GM19452 (cell line): ENCODE measurements around the gene KLF15.

Source experiments
- ATAC-seq: cut with Tn5 transposase; IDR thresholded peaks from one replicate; pipeline ENCODE4 v1.9.1; 2021; ENCODE audit not compliant: unreplicated experiment

The KLF15 gene

DNA sequence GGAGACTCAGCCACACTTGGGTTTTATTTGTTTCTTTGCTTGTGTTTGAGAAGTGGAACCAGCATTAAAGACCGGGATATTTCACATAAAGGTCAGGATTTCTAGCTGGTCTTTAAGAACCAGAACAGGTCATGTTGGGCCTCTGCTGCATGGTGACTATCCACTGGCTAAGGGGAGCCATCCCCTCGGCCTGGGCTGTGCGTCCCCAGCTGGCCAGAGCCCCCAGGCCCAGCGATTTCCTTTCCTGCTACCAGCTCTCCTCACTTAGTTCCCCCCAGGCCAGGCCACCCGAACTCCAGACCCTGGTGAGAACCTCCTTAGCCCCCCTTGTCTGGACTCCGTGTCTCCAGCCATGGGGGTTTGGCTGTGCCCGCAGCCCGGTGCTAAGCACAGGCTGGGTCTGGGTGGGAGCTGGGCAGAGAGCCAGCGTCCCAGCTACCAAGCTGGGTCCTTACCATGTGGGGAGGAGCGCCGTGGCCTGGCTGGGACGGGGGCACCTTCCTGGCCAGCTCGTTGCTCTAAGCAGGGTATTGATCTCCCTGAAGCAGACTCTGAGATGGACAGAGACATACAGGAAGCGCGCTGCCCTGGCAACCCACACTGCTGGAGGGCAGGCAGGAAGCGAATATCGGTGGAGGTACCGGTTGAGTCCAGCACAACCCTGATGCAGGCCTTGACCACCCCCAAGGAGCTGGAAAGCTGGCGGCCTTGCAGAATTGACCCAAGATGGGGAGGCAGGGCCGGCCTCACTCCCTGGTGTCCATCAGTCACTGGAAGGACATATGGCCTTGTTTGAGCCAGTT lies 49.4 kb downstream of the KLF15 start:
- ATAC-seq, result no peak

DNA sequence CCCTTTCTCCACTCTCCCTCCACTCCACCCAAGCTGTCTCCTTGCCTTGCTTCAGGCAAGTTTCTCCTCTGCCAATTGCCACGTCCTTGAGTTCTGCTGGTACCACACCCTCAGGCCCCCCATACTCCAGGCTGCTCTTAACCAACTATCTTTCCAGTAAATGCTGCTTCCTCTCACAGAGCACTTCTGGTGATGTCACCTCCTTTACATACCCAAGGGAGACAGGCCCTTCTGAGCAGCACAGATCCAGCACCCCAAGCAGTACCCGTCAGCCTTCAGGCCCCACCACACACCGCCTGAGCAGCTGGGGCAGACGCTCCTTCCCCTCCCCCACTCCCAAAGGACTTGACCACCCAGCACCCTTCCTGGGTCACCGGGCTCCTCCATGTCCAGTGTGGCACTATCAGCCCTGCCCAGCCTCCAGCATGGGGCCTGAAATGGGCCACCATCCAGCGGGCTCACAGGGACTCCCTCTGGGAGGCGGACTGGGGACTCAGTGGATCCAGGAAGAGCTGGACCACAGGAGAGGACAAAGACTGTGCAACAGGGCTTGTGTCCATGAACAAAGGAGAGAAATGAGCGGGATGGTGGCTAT lies 50.2 kb downstream of the KLF15 start:
- ATAC-seq, result no peak

DNA sequence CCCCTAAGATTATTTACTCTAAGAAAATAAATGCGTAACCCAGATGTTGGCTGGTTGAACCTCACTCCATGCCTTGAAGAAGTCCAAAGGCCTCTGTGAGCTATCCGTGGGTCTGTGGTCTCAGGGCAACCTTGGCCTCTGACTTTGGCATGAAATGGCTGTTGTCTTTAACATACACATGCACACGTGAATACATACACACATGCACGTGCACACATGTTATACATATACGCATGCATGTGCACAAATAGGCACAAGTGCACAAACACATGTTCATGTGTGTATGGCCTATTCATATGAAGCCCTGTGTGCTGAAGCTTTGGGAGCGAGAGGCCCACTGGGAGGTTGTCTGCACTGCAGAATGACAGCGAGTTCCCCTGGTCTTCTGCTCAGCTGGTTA lies 50.8 kb downstream of the KLF15 start:
- no peak for ATAC-seq

DNA sequence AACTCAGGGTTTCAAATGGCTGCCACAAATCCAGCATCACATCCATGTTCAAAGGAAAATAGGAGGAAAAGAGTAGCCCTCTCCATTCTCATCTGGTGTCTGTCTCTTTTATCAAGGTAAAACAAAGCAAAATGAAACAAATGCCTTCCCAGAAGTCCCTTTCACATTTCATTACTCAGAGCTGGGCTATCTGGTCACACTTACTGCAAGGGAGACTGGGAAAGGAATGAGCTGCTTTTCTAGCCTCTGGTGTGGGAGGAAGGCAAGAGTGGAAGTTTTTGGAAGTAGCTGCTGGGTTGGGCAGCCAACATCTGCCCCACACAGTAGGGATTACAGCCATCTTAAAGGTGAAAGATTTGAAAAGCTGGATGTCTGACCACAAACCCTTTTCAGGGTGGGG lies 51.8 kb downstream of the KLF15 start:
- no peak for ATAC-seq

DNA sequence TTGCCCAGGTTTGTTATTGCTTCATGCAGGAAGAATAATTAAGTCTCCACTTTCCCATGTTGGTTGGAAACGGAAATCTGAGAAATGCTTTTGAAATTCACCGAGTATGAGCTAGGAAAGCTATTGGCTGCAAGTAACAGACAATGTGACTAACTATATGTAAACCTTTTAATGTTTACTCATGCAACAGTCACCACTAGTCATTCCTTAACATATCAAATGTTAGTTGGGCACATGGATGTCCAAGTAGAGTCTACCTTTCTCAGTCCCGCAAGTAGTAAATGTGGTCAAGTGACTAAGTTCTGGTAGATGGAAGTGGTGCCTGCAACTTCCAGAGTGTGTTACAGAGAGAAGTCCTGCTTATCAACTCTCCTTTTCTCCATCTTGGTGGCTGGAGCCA lies 52.5 kb downstream of the KLF15 start:
- ATAC-seq, result no peak

DNA sequence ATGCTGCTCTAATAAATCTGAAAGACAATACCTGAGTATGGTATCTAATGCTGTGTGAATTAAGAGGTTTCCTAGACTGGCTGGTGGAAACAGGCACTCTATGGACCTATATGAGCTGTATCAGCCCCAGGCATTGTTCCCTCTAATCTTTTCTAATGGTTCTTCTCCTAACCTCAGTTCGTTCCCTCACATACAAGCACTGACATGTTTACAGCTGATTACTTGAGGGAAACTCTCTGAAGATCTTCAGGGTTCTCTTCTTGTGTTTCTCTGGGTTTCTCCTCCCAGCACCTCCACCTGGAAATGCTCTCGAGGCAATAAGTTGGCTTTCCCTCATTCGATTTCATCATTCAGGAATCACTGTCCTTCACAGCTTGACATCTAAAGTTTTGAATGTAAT lies 52.9 kb downstream of the KLF15 start:
- ATAC-seq, result no peak

DNA sequence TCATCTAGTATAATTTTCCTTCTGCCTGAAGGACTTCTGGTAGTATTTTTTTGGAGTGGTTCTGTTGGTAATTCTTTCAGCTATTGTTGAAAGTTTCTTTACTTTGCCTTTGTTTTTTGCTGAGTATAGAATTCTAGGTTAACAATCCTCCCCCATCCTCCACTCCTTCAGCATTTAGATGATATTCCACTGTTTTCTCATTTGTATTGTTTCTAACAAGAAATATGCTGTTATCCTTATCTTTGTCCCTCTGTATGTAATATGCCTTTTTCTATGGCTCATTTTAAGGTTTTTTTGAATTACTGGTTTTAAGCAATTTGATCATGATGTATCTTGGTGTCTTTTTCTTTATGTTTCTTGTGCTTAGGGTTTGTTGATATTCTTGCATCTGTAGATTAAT lies 53.9 kb downstream of the KLF15 start:
- no peak for ATAC-seq

DNA sequence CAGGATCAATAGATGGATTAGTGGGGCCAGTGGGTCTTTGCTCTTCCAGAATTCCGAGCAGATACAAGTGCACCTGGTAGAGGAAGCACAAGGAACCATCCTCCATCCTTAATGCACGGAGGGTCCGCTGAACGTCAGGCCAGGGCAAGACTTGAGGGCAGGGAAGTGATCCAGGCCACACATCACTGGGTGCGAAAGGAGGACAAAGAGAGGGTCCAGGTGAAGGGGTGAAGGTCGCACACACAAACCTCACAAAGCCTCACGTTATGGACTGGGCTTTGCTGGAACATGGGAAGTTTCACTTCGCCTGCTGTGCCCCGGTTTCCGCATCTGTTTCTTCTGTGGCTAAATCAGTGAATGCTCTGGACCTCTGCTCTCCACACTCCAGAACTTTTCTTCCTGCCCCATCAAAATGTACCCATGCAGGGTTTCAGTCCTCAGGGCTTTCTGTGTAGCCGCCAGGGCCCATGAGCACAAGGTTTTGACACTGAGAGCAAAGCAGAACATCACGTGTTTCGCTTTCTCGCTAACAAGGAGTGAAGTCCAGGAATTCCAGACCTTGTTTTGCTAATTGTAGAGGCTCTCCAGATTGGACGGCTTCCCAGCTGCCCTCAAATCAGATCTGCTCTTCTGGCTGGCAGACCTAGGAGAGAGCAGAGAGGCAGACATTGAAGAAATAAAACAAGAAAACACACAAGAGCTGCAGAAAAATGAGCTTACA lies 56.3 kb downstream of the KLF15 start:
- ATAC-seq, result no peak

DNA sequence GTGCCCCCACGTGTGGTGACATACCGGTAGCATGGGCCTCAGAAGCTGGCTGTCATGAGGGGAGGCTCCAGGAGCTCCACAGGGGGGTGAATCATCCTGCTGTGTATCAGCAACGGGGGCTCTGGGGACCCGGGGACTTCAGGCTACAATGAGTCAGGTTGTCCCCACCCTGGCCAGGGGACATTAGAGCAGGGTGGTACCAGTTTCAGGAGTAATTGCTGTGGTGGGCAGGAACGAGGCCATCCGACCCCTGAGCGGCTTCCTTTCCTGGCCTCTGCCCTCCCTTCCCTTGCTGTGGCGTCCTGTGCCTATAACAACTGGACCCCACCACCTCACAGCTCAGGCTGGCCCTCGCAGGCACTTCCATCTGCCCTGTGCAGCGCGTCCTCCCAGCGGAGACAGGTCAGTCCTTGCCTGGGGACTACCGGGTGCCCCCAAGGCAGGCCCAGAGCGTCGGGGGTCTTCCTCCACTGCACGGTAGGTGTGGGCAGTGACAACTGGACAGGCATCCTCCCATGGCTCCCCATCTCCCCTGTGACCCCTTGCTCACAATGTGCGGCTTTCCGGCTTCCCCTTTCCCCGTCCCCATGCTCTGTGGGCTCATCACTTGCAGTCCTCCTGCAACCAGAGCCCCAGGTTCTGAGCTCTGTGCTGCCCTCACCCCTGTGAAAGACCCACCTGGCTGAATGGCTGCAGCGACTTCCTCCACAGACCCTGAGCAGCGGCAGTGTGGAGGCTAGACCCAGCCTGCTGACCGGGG lies 57.0 kb downstream of the KLF15 start:
- ATAC-seq, result no peak

DNA sequence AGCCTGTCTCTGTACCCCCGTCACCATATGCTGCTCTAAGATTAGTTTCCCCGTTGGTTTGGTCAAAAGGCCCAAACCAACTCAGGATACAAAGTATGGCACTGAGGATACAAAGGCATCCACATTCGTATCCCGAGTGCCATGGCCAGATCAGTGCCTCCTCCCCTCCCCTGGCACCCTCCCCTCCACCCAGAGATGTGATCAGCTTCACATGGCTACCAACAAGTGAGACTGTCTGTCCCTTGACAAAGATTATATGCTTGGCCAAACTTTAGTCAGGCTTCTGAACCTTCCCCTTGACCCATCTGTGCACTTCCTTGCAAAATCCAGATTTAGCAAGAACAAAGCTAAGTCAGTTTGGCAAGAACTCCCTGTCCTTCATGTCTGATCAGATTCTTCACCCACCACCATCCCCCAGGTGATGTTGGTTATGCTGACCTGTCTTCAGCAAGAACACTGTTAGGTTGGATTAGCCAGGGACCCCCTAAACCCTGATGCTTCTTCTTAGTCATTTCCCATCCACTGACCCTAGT lies 61.7 kb downstream of the KLF15 start:
- no peak for ATAC-seq

DNA sequence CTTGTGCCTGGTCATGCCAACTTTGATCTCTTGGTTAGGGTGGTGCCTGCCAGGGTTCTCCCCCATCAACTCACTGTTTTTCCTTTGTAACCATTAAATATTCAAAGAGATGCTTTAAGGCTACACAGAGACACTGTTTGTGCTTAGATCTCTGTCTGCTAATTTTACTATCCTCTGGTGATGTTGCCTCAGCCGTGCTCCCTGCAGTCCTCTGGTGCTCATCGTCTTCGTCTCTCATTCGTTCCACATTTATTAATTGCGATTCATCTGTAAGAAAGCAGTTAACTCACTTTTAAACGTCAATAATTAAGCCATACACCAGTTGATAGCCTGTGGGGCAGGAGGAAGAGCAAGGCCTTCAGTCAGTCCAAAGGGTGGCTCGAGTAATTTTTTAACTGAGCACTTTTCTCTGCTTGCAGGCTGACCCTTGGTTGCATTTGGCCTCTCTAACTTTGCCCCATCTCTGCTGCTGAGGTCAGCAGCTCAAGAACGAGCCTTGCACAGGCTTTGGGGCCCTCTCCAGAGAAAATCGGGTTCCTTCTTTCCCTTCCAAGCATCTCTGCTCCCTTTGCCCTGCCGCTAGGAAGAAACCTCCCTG lies 62.9 kb downstream of the KLF15 start:
- ATAC-seq, result no peak

DNA sequence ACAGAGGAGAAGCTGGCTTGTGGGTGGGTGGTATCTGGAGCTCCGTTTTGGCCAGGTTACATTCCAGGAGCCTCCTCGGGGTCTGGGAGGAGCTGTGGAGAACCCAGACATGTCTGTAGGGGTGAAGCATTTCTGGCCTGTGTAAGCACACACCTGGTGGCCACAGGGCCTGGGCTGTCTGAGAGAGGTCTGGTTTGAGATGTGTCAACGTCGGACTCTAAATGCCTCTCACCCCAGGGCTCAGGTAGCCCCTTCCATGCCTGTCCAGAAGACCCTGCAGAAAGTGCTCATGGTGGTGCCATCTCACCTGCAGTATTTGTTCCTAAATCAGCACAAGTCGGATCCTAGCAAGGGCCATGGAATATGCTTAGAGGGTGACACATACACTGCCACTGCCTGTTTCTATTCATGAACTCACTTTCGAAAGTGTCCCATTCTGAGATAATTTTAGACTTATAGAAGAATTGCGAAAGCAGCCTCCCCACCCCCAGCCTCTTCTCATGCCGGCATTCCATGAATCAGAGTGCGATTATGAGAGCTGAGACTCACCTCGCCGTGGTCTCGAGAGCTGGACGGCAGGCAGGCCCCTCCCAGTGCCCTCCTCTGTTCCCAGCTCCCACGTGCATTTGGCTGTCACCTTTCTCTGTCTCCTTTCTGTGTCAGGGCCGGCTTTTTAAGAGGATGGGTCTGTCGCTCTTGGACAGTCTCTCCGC lies 63.7 kb downstream of the KLF15 start:
- ATAC-seq, result no peak
